Endothelial cell of umbilical vein (primary cell): ENCODE results near the gene OTUD7B. TPM values are rescaled to one million over a fixed set of nuclear protein-coding genes. Genes with fewer than 3 reads are reported as not detected.

Experiments used
- BruUV-seq: library from RNA; stranded (reverse); fragments of 400-500 nt; replicated peaks from 2 replicates; lab custom pipeline; 2021; lab: Mats Ljungman, UMichigan
- CTCF ChIA-PET: fragments of 300-600, 350-600 bp; sonication (Branson Sonifier 250); formaldehyde crosslinking; loops from one replicate; lab custom pipeline; 2021; ENCODE audit warnings: antibody characterized with exemption, inconsistent platforms; lab: Charles Lee
- POLR2A ChIA-PET: fragments of 300-600, 350-600 bp; sonication (Branson Sonifier 250); formaldehyde crosslinking; loops from one replicate; lab custom pipeline; 2021; ENCODE audit warnings: antibody characterized with exemption, inconsistent platforms; lab: Charles Lee
- DNase-seq: peaks from one replicate; pipeline ENCODE4 v3.0.0-alpha.2; 2011; ENCODE audit warnings: low read depth, low spot score
- FAIRE-seq: peaks from 2 replicates; lab custom pipeline; 2011; peaks lifted over from hg19 to GRCh38; lab: Jason Lieb, UNC
- H2AFZ ChIP-seq: 2 replicates; pipeline ENCODE4 v1.6.0; 2012; ENCODE audit warnings: low read depth, low read length, control low read depth, inconsistent platforms
- H3K27ac ChIP-seq: 2 replicates; pipeline ENCODE4 v1.5.1; 2011; ENCODE audit warnings: low read depth, mild to moderate bottlenecking, control low read depth, low read length, moderate library complexity; ENCODE audit not compliant: insufficient read depth
- H3K27me3 ChIP-seq, 2 experiments: 2 replicates each; pipeline versions ENCODE4 v1.6.0 to v1.6.1; 2011; ENCODE audit warnings: low read length in 2 of 2, mixed read lengths in 1 of 2; ENCODE audit not compliant: control insufficient read depth in 2 of 2, insufficient read depth in 2 of 2
- H3K36me3 ChIP-seq, 2 experiments: 2 replicates in 1 of 2; 3 replicates in 1 of 2; pipeline ENCODE4 v1.5.1; 2011; ENCODE audit warnings: low read length in 2 of 2, mild to moderate bottlenecking in 1 of 2, moderate library complexity in 1 of 2; ENCODE audit not compliant: control insufficient read depth in 2 of 2, insufficient read depth in 2 of 2; ENCODE audit errors: extremely low read depth in 1 of 2
- H3K4me1 ChIP-seq: 3 replicates; pipeline ENCODE4 v1.5.1; 2011; ENCODE audit warnings: mild to moderate bottlenecking, low read length; ENCODE audit not compliant: control insufficient read depth, insufficient read depth; ENCODE audit errors: extremely low read depth
- H3K4me2 ChIP-seq: 2 replicates; pipeline ENCODE4 v1.6.1; 2011; ENCODE audit warnings: low read length, control low read depth, mixed read lengths; ENCODE audit not compliant: insufficient read depth
- H3K4me3 ChIP-seq, 3 experiments: fragments of 200-600 bp in 1 of 3; sonication (generic), shearing (Covaris generic) in 1 of 3; replicated peaks in 1 of 3; 2 replicates each; pipeline ENCODE4 v1.5.1; 2011 to 2016; ENCODE audit warnings: control low read depth in 3 of 3, low read length in 3 of 3, mild to moderate bottlenecking in 2 of 3, inconsistent platforms in 1 of 3, low read depth in 1 of 3, moderate library complexity in 1 of 3; ENCODE audit not compliant: insufficient read depth in 1 of 3
- H3K79me2 ChIP-seq: 2 replicates; pipeline ENCODE4 v1.6.0; 2012; ENCODE audit warnings: low read length, inconsistent platforms; ENCODE audit not compliant: control insufficient read depth, insufficient read depth
- H3K9ac ChIP-seq: replicated peaks from 2 replicates; pipeline ENCODE3; 2011; ENCODE audit warnings: low read length, control low read depth; ENCODE audit not compliant: insufficient read depth; ENCODE audit errors: extremely low read depth
- H3K9me1 ChIP-seq: replicated peaks from 3 replicates; pipeline ENCODE4 v1.6.0; 2011; ENCODE audit warnings: mild to moderate bottlenecking, low read length; ENCODE audit not compliant: control insufficient read depth, insufficient read depth; ENCODE audit errors: extremely low read depth
- H3K9me3 ChIP-seq: replicated peaks from 2 replicates; pipeline ENCODE4 v1.5.1; 2012; ENCODE audit warnings: low read length, inconsistent platforms; ENCODE audit not compliant: control insufficient read depth, insufficient read depth
- H4K20me1 ChIP-seq: replicated peaks from 2 replicates; pipeline ENCODE3; 2011; ENCODE audit warnings: mild to moderate bottlenecking, low read length; ENCODE audit not compliant: control insufficient read depth, insufficient read depth; ENCODE audit errors: extremely low read depth
- CTCF ChIP-seq, 2 donors: IDR thresholded peaks; 1 replicate in 1 of 2; 2 replicates in 1 of 2; pipeline ENCODE4 v1.5.1; 2011; ENCODE audit warnings: low read length in 2 of 2, mild to moderate bottlenecking in 2 of 2, moderate library complexity in 2 of 2, control low read depth in 1 of 2, inconsistent platforms in 1 of 2, low read depth in 1 of 2; ENCODE audit not compliant: insufficient read depth in 1 of 2; ENCODE audit errors: extremely low read depth in 1 of 2
- EZH2 ChIP-seq: IDR thresholded peaks from 2 replicates; pipeline ENCODE4 v1.6.1; 2012; ENCODE audit warnings: borderline replicate concordance, low read depth, mild to moderate bottlenecking, moderate library complexity, low read length, inconsistent platforms; ENCODE audit not compliant: severe bottlenecking
- FOS ChIP-seq: IDR thresholded peaks from 2 replicates; pipeline ENCODE4 v1.6.1; 2011; ENCODE audit warnings: mild to moderate bottlenecking, low read length, moderate library complexity, borderline replicate concordance; ENCODE audit not compliant: insufficient read depth
- GATA2 ChIP-seq: IDR thresholded peaks from 2 replicates; pipeline ENCODE4 v1.7.0; 2011; ENCODE audit warnings: low read depth, mild to moderate bottlenecking, moderate library complexity, mixed read lengths, low read length; ENCODE audit not compliant: insufficient read length, insufficient read depth
- JUN ChIP-seq: IDR thresholded peaks from 2 replicates; pipeline ENCODE4 v1.6.1; 2011; ENCODE audit warnings: borderline replicate concordance, low read depth; ENCODE audit not compliant: insufficient read length, insufficient read depth
- MAX ChIP-seq: IDR thresholded peaks from 2 replicates; pipeline ENCODE4 v1.6.1; 2011; ENCODE audit not compliant: insufficient read depth, insufficient read length
- MYC ChIP-seq: IDR thresholded peaks from one replicate; pipeline ENCODE4 v1.6.1; 2011; ENCODE audit warnings: mild to moderate bottlenecking, low read depth, low read length
- POLR2A ChIP-seq: IDR thresholded peaks from 2 replicates; pipeline ENCODE4 v1.6.1; 2012; ENCODE audit warnings: low read depth, mild to moderate bottlenecking, control low read depth, low read length
- POLR2AphosphoS5 ChIP-seq: IDR thresholded peaks from 2 replicates; pipeline ENCODE4 v1.6.1; 2012; ENCODE audit warnings: low read depth, mild to moderate bottlenecking, control low read depth, low read length, moderate library complexity; ENCODE audit not compliant: insufficient read depth
- dilution Hi-C: fragments of 300-500 bp; cut with MboI; formaldehyde crosslinking; loops from one replicate; pipeline ENCODE4 v1.15.0; 2019; ENCODE audit warnings: low sequenced_read_pairs; ENCODE audit not compliant: extremely low pct_ligation_motif_present
- intact Hi-C: fragments of 100-400 bp; cut with micrococcal nuclease; formaldehyde crosslinking; loops from one replicate; pipeline ENCODE4 v1.10.0; 2022
- polyA plus RNA-seq, 4 experiments: library from polyadenylated mRNA; depleted of rRNA in 3 of 4; stranded (reverse) in 3 of 4; unstranded in 1 of 4; fragments of >200 nt; gene quantifications; 2 replicates each; pipeline versions ENCODE4 v1.2.1 to v1.2.3, GENCODE V29; 2011 to 2012; ENCODE audit warnings: missing spikeins in 1 of 4
- total RNA-seq: library from RNA; stranded (reverse); gene quantifications from 2 replicates; pipeline ENCODE4 v1.2.3, GENCODE V29; 2021

The OTUD7B gene
- total and polyA plus RNA-seq, 2 donors (not counting 3 experiments of a cell fraction or from before 2014, with no cell fraction given) = 4.3 to 22.8 TPM

GRCh38 chr1:150018165-150018564 lies 7.6 kb upstream of the OTUD7B start:
- H3K36me3 ChIP-seq = no peaks in the 10 kb centered on the region
- no peak for DNase-seq
- no peaks in the 10 kb centered on the region for H3K9me1 ChIP-seq
- no TSS peak for BruUV-seq
- H3K27ac ChIP-seq = no peak overlapping the region
- no peak for FAIRE-seq
- no peaks in the 10 kb centered on the region for H3K79me2 ChIP-seq
- POLR2A ChIA-PET = no interaction called here
- H3K9ac ChIP-seq = no peak overlapping the region
- CTCF ChIA-PET = interaction anchor here (0.9 kb wide), 1 partner anchor 9 kb away, joined by 3 read pairs; no protein-coding TSS in a partner anchor
- no peak for TF ChIP-seq POLR2A
- no peak for TF ChIP-seq FOS
- no peak for TF ChIP-seq POLR2AphosphoS5
- no peak for TF ChIP-seq MYC
- no peak for TF ChIP-seq GATA2
- TF ChIP-seq CTCF (IDR thresholded peaks at IDR 0.05; ENCODE audit: extremely low read depth in 1 of 2, insufficient read depth in 1 of 2, low read depth in 1 of 2, low read length in 2 of 2) = no peak
- no peak for TF ChIP-seq MAX
- no peak for TF ChIP-seq JUN
- TF ChIP-seq EZH2 = no peak
- no peak overlapping the region for H3K4me2 ChIP-seq
- no peaks in the 10 kb centered on the region for H3K9me3 ChIP-seq
- no peaks in the 10 kb centered on the region for H4K20me1 ChIP-seq
- H3K4me1 ChIP-seq = peaks cover 8% of the 10 kb centered on the region
- dilution Hi-C loops (no loop called here), intact Hi-C loops (no loop called here)
- H2AFZ ChIP-seq = no peak overlapping the region
- H3K27me3 ChIP-seq = no peaks in the 10 kb centered on the region
- no peak overlapping the region for H3K4me3 ChIP-seq
